ENCODE data around the gene PPP1R3C. TPM values are rescaled to one million over a fixed set of nuclear protein-coding genes. Genes with fewer than 3 reads are reported as not detected.

The PPP1R3C gene
- total and polyA plus RNA-seq, 2 donors (not counting 3 experiments of a cell fraction or from before 2014, with no cell fraction given) = 1.6 to 2.0 TPM

DNA sequence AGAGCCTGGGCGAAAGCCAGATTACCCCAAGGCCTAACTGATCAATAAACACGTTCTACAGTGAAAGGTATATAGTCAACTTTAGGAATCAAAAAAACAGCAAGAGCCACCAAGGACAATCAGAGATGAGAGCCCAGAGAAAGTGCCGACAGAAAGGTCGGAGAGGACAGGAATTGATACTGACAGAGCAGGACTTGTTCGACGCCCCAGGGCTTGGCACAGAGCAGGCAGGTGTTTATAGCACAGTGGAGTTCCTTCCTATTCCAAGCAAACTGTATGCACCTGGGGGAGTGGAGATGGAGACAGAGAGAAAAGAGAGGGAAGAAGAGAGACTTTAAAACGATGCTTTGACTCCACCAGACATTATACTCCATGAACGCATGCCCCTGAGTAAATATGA, 39.5 kb downstream of the PPP1R3C start:
- no peaks in the 10 kb centered on the region for H3K9me1 ChIP-seq (replicated peaks; ENCODE audit: control insufficient read depth, extremely low read depth, insufficient read depth, low read length)
- no TSS peak for BruUV-seq (replicated peaks)
- H3K4me3 ChIP-seq (replicated peaks in 1 of 3; ENCODE audit: insufficient read depth in 1 of 3, low read depth in 1 of 3, low read length in 3 of 3) = no peak overlapping the region
- no peak overlapping the region for H3K9ac ChIP-seq (replicated peaks; ENCODE audit: extremely low read depth, insufficient read depth, low read length)
- no peaks in the 10 kb centered on the region for H3K27me3 ChIP-seq (ENCODE audit: control insufficient read depth in 2 of 2, insufficient read depth in 2 of 2, low read length in 2 of 2)
- no peak overlapping the region for H3K27ac ChIP-seq (ENCODE audit: insufficient read depth, low read depth, low read length)
- intact Hi-C loops (cut with micrococcal nuclease) (no loop called here), dilution Hi-C loops (cut with MboI; ENCODE audit: extremely low pct_ligation_motif_present, low sequenced_read_pairs) (no loop called here)
- FAIRE-seq (no peak), DNase-seq (ENCODE audit: low read depth, low spot score) (no peak)
- TF ChIP-seq, protein P1, sequence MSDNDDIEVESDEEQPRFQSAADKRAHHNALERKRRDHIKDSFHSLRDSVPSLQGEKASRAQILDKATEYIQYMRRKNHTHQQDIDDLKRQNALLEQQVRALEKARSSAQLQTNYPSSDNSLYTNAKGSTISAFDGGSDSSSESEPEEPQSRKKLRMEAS (IDR thresholded peaks at IDR 0.05; ENCODE audit: insufficient read depth, insufficient read length) = no peak
- no peak for TF ChIP-seq FOS (IDR thresholded peaks at IDR 0.05; ENCODE audit: borderline replicate concordance, insufficient read depth, low read length)
- TF ChIP-seq POLR2AphosphoS5 (IDR thresholded peaks at IDR 0.05; ENCODE audit: insufficient read depth, low read depth, low read length) = no peak
- TF ChIP-seq, protein P2, sequence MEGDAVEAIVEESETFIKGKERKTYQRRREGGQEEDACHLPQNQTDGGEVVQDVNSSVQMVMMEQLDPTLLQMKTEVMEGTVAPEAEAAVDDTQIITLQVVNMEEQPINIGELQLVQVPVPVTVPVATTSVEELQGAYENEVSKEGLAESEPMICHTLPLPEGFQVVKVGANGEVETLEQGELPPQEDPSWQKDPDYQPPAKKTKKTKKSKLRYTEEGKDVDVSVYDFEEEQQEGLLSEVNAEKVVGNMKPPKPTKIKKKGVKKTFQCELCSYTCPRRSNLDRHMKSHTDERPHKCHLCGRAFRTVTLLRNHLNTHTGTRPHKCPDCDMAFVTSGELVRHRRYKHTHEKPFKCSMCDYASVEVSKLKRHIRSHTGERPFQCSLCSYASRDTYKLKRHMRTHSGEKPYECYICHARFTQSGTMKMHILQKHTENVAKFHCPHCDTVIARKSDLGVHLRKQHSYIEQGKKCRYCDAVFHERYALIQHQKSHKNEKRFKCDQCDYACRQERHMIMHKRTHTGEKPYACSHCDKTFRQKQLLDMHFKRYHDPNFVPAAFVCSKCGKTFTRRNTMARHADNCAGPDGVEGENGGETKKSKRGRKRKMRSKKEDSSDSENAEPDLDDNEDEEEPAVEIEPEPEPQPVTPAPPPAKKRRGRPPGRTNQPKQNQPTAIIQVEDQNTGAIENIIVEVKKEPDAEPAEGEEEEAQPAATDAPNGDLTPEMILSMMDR (IDR thresholded peaks at IDR 0.05; ENCODE audit: extremely low read depth in 1 of 2, insufficient read depth in 1 of 2, low read depth in 1 of 2, low read length in 2 of 2) = no peak
- no peak for TF ChIP-seq POLR2A (IDR thresholded peaks at IDR 0.05; ENCODE audit: low read depth, low read length)
- TF ChIP-seq EZH2 (IDR thresholded peaks at IDR 0.05; ENCODE audit: borderline replicate concordance, low read depth, low read length, severe bottlenecking) = no peak
- no peak for TF ChIP-seq JUN (IDR thresholded peaks at IDR 0.05; ENCODE audit: borderline replicate concordance, insufficient read depth, insufficient read length, low read depth)
- no peak for TF ChIP-seq GATA2 (IDR thresholded peaks at IDR 0.05; ENCODE audit: insufficient read depth, insufficient read length, low read depth, low read length)
- TF ChIP-seq MYC (IDR thresholded peaks at IDR 0.05; ENCODE audit: low read depth, low read length) = no peak
- H3K4me2 ChIP-seq (ENCODE audit: insufficient read depth, low read length) = no peak overlapping the region
- no peaks in the 10 kb centered on the region for H3K36me3 ChIP-seq (ENCODE audit: control insufficient read depth in 2 of 2, extremely low read depth in 1 of 2, insufficient read depth in 2 of 2, low read length in 2 of 2)
- ChIA-PET POLR2A (no interaction called here), CTCF (interaction anchor here (1.5 kb wide), 1 partner anchor 11 kb away, joined by 3 read pairs; no protein-coding TSS in a partner anchor)
- H3K79me2 ChIP-seq (ENCODE audit: control insufficient read depth, insufficient read depth, low read length) = no peaks in the 10 kb centered on the region
- no peaks in the 10 kb centered on the region for H4K20me1 ChIP-seq (replicated peaks; ENCODE audit: control insufficient read depth, extremely low read depth, insufficient read depth, low read length)
- peaks cover 52% of the 10 kb centered on the region for H3K4me1 ChIP-seq (ENCODE audit: control insufficient read depth, extremely low read depth, insufficient read depth, low read length)
- no peak overlapping the region for H2AFZ ChIP-seq (ENCODE audit: low read depth, low read length)
- no peaks in the 10 kb centered on the region for H3K9me3 ChIP-seq (replicated peaks; ENCODE audit: control insufficient read depth, insufficient read depth, low read length)

Measured in endothelial cell of umbilical vein (primary cell).